K562 (cell line): Measurements from ENCODE around the gene NDUFS5. TPM values are rescaled to one million over a fixed set of nuclear protein-coding genes. Genes with fewer than 3 reads are reported as not detected.
A peak's percentile ranks its signal among the peaks of the same experiment; 100 is the strongest.

Experiments
- FOS ChIP-seq: IDR thresholded peaks from 3 replicates; pipeline ENCODE4 v1.6.1; 2011; ENCODE audit not compliant: insufficient read length; ENCODE audit errors: extremely low read depth
- MNT ChIP-seq, 2 experiments: fragments of 450-650 bp; conservative IDR thresholded peaks; 2 replicates each; pipeline ENCODE4 v1.6.1; 2017; ENCODE audit warnings: mild to moderate bottlenecking in 2 of 2, moderate library complexity in 2 of 2
- NELFE ChIP-seq: IDR thresholded peaks from 2 replicates; pipeline ENCODE4 v1.6.1; 2011; ENCODE audit warnings: mild to moderate bottlenecking; ENCODE audit not compliant: insufficient read depth, insufficient read length
- PKNOX1 ChIP-seq: fragments of 450-650 bp; IDR thresholded peaks from 2 replicates; pipeline ENCODE4 v1.6.1; 2016
- SMAD1 ChIP-seq: fragments of 150-350 bp; IDR thresholded peaks from 2 replicates; pipeline ENCODE4 v1.6.1; 2014; ENCODE audit warnings: low read length, low read depth; ENCODE audit not compliant: partially characterized antibody
- SMARCB1 ChIP-seq: IDR thresholded peaks from 2 replicates; pipeline ENCODE4 v1.6.1; 2011; ENCODE audit warnings: improper control_type of control experiment, low read depth; ENCODE audit not compliant: insufficient read length
- XRCC4 ChIP-seq: IDR thresholded peaks from one replicate; pipeline ENCODE4 v1.6.1; 2011; ENCODE audit not compliant: insufficient read depth, insufficient read length; ENCODE audit errors: extremely low read depth
- ZC3H11A ChIP-seq: IDR thresholded peaks from 2 replicates; pipeline ENCODE4 v1.6.1; 2012; ENCODE audit warnings: low read depth, low read length, improper control_type of control experiment
- ZNF407 ChIP-seq: fragments of 450-650 bp; IDR thresholded peaks from 2 replicates; pipeline ENCODE4 v1.6.1; 2016; ENCODE audit warnings: low read depth
- ZNF785 ChIP-seq: fragments of 250-450 bp; sonication (Bioruptor Pico); IDR thresholded peaks from 2 replicates; pipeline ENCODE4 v1.4.0; 2020; ENCODE audit warnings: mild to moderate bottlenecking
- polyA plus RNA-seq, 8 experiments: library from polyadenylated mRNA; depleted of rRNA in 4 of 8; stranded (reverse) in 5 of 8; unstranded in 3 of 8; fragments of >200 nt; fragmentation: Nextera tagmentation in 2 of 8; fragmentation: Illumina TruSeq in 1 of 8; extraction: Ambion mirVana in 2 of 8; extraction: Trizol in 1 of 8; gene quantifications; 2 replicates each; pipeline versions ENCODE4 v1.2.1 to v1.2.3, GENCODE V29; 2011 to 2014; ENCODE audit warnings: inconsistent platforms in 1 of 8, missing spikeins in 1 of 8
- total RNA-seq, 7 experiments: library from RNA; depleted of rRNA in 6 of 7; stranded (reverse); fragments of >200 nt in 6 of 7; fragmentation: Illumina TruSeq in 2 of 7; extraction: Trizol in 2 of 7; gene quantifications; 2 replicates each; pipeline versions ENCODE4 v1.2.1 to v1.2.3, GENCODE V29; 2011 to 2021; ENCODE audit warnings: low replicate concordance in 1 of 7

NDUFS5 gene
- total and polyA plus RNA-seq, 9 of the 15 experiments (the other 6 are each of a cell fraction or from before 2014, with no cell fraction given) = 499 to 2,737 (median 1,281) TPM

- TF ChIP-seq ZNF407 (peak; percentile 78), ZNF785 (CRISPR knock-in tag) (no peak), ZC3H11A (no peak), FOS (no peak), SMARCB1 (no peak), MNT (conservative IDR thresholded peaks at IDR 0.05) (peak; percentile 55 to 68), PKNOX1 (peak; percentile 73), XRCC4 (no peak), SMAD1 (no peak), NELFE (no peak)
Observed at GRCh38 chr1:39026051-39026865, at the start of gene NDUFS5 (continued).
